Liver (tissue), 9 donors: Measurements from ENCODE around the gene RAPGEF4. TPM values are rescaled to one million over a fixed set of nuclear protein-coding genes. Genes with fewer than 3 reads are reported as not detected.

ENCODE experiments used
- DNase-seq: peaks from one replicate; pipeline ENCODE4 v3.0.0-alpha.2; 2017; ENCODE audit warnings: low spot score
- H3K27ac ChIP-seq, 2 donors: one replicate each; pipeline ENCODE4 v1.7.0; 2013; ENCODE audit warnings: inconsistent platforms in 2 of 2, low read length in 2 of 2, control low read depth in 1 of 2, low read depth in 1 of 2, mild to moderate bottlenecking in 1 of 2
- H3K27me3 ChIP-seq, 4 donors: one replicate each; pipeline versions ENCODE4 v1.6.1 to v1.7.0; 2013; ENCODE audit warnings: low read length in 3 of 4, inconsistent platforms in 1 of 4, mild to moderate bottlenecking in 1 of 4, moderate library complexity in 1 of 4; ENCODE audit not compliant: control insufficient read depth in 4 of 4, insufficient read depth in 4 of 4
- H3K36me3 ChIP-seq, 4 donors: one replicate each; pipeline versions ENCODE4 v1.6.1 to v1.7.0; 2013; ENCODE audit warnings: low read length in 3 of 4, mild to moderate bottlenecking in 3 of 4, low read depth in 1 of 4, moderate library complexity in 1 of 4; ENCODE audit not compliant: control insufficient read depth in 4 of 4, insufficient read depth in 3 of 4
- H3K4me1 ChIP-seq, 4 donors: one replicate each; pipeline versions ENCODE4 v1.6.1 to v1.7.0; 2013; ENCODE audit warnings: low read length in 3 of 4, mild to moderate bottlenecking in 3 of 4, moderate library complexity in 1 of 4; ENCODE audit not compliant: control insufficient read depth in 4 of 4, insufficient read depth in 4 of 4
- H3K4me3 ChIP-seq, 3 donors: one replicate each; pipeline versions ENCODE4 v1.6.1 to v1.7.0; 2013; ENCODE audit warnings: low read length in 3 of 3, control low read depth in 1 of 3, low read depth in 1 of 3, mild to moderate bottlenecking in 1 of 3
- H3K9ac ChIP-seq, 2 donors: one replicate each; pipeline ENCODE4 v1.7.0; 2013; ENCODE audit warnings: low read length in 2 of 2, mild to moderate bottlenecking in 2 of 2, moderate library complexity in 2 of 2, control low read depth in 1 of 2, low read depth in 1 of 2
- H3K9me3 ChIP-seq, 4 donors: one replicate each; pipeline versions ENCODE4 v1.6.1 to v1.7.0; 2013; ENCODE audit warnings: low read length in 3 of 4; ENCODE audit not compliant: control insufficient read depth in 4 of 4
- ATF3 ChIP-seq: IDR thresholded peaks from 2 replicates; pipeline ENCODE4 v1.6.1; 2016; ENCODE audit warnings: antibody characterized with exemption
- CTCF ChIP-seq: fragments of 150-350 bp; IDR thresholded peaks from 2 replicates; pipeline ENCODE4 v1.5.1; 2017; ENCODE audit warnings: improper control_type of control experiment, low read depth, low read length; ENCODE audit not compliant: missing input control
- EGR1 ChIP-seq, 2 donors: IDR thresholded peaks; 2 replicates each; pipeline ENCODE4 v1.6.1; 2016 to 2018; ENCODE audit warnings: antibody characterized with exemption in 2 of 2, low read depth in 2 of 2
- FOXA1 ChIP-seq: IDR thresholded peaks from 2 replicates; pipeline ENCODE4 v1.6.1; 2016; ENCODE audit warnings: antibody characterized with exemption
- FOXA2 ChIP-seq: IDR thresholded peaks from 2 replicates; pipeline ENCODE4 v1.6.1; 2016; ENCODE audit warnings: antibody characterized with exemption
- GABPA ChIP-seq, 2 donors: IDR thresholded peaks in 1 of 2; conservative IDR thresholded peaks in 1 of 2; 2 replicates each; pipeline ENCODE4 v1.6.1; 2016; ENCODE audit warnings: antibody characterized with exemption in 2 of 2, mild to moderate bottlenecking in 1 of 2, moderate library complexity in 1 of 2
- HNF4A ChIP-seq, 2 donors: conservative IDR thresholded peaks; 2 replicates each; pipeline ENCODE4 v1.6.1; 2016; ENCODE audit warnings: antibody characterized with exemption in 2 of 2, mild to moderate bottlenecking in 2 of 2
- HNF4G ChIP-seq: IDR thresholded peaks from 2 replicates; pipeline ENCODE4 v1.6.1; 2016; ENCODE audit warnings: antibody characterized with exemption
- JUND ChIP-seq, 2 donors: IDR thresholded peaks; 2 replicates each; pipeline ENCODE4 v1.6.1; 2016; ENCODE audit warnings: antibody characterized with exemption in 2 of 2
- MAX ChIP-seq: IDR thresholded peaks from 2 replicates; pipeline ENCODE4 v1.6.1; 2016; ENCODE audit warnings: antibody characterized with exemption
- NR2F2 ChIP-seq: IDR thresholded peaks from 2 replicates; pipeline ENCODE4 v1.6.1; 2016; ENCODE audit warnings: antibody characterized with exemption
- RAD21 ChIP-seq, 2 donors: IDR thresholded peaks; 2 replicates each; pipeline ENCODE4 v1.6.1; 2016; ENCODE audit warnings: antibody characterized with exemption in 2 of 2, mild to moderate bottlenecking in 2 of 2
- REST ChIP-seq: IDR thresholded peaks from 2 replicates; pipeline ENCODE4 v1.6.1; 2016; ENCODE audit warnings: antibody characterized with exemption, mild to moderate bottlenecking
- RXRA ChIP-seq, 2 donors: IDR thresholded peaks; 2 replicates each; pipeline ENCODE4 v1.6.1; 2017 to 2018; ENCODE audit warnings: antibody characterized with exemption in 2 of 2, mild to moderate bottlenecking in 1 of 2
- SP1 ChIP-seq: IDR thresholded peaks from 2 replicates; pipeline ENCODE4 v1.6.1; 2018; ENCODE audit warnings: antibody characterized with exemption, mild to moderate bottlenecking
- TAF1 ChIP-seq: conservative IDR thresholded peaks from 2 replicates; pipeline ENCODE4 v1.6.1; 2016; ENCODE audit warnings: antibody characterized with exemption, mild to moderate bottlenecking
- YY1 ChIP-seq: IDR thresholded peaks from 2 replicates; pipeline ENCODE4 v1.6.1; 2016; ENCODE audit warnings: antibody characterized with exemption, mild to moderate bottlenecking
- ZBTB33 ChIP-seq: IDR thresholded peaks from 2 replicates; pipeline ENCODE4 v1.6.1; 2016; ENCODE audit warnings: antibody characterized with exemption
- WGBS: extraction: QIAGEN DNeasy Blood & Tissue Kit; methylation state at CpG from one replicate; pipeline ENCODE4 v1.1.7; 2013; 5-methylcytosine and 5-hydroxymethylcytosine counted together
- polyA plus RNA-seq, 2 donors: library from polyadenylated mRNA; stranded (reverse) in 1 of 2; unstranded in 1 of 2; fragments of 200-250 nt in 1 of 2; fragments of >200 nt in 1 of 2; fragmentation: Nextera tagmentation in 1 of 2; extraction: Ambion mirVana in 1 of 2; gene quantifications; one replicate each; pipeline versions ENCODE4 v1.2.1 to v1.2.3, GENCODE V29; 2013 to 2015
- total RNA-seq, 2 donors: library from RNA; depleted of rRNA; stranded (reverse); fragments of >200 nt; gene quantifications; one replicate each; pipeline ENCODE4 v1.2.3, GENCODE V29; 2014
- donor health status: healthy.
- donor health status: healthy.
- donor health status: healthy.
- donor health status: healthy.
- donor health status: healthy.

RAPGEF4 gene
- total and polyA plus RNA-seq, 4 donors: 1.5 to 18.2 (median 8.3) TPM

GRCh38 chr2:173079141-173079540 is 343.5 kb downstream of the RAPGEF4 start:
- H3K9ac ChIP-seq: no peak overlapping the region
- H3K36me3 ChIP-seq: peaks cover 0 to 3% (median 0%) of the 10 kb centered on the region in 4 donors
- peaks cover 2 to 15% (median 6%) of the 10 kb centered on the region in 4 donors for H3K4me1 ChIP-seq
- no peak for DNase-seq
- no peak overlapping the region for H3K27ac ChIP-seq
- H3K4me3 ChIP-seq: no peak overlapping the region
- no peaks in the 10 kb centered on the region for H3K27me3 ChIP-seq
- H3K9me3 ChIP-seq: no peaks in the 10 kb centered on the region
- no peak for TF ChIP-seq RAD21 (IDR thresholded peaks at IDR 0.05)
- no peak for TF ChIP-seq YY1
- no peak for TF ChIP-seq TAF1
- no peak for TF ChIP-seq SP1
- no peak for TF ChIP-seq HNF4G
- TF ChIP-seq JUND (IDR thresholded peaks at IDR 0.05): no peak
- TF ChIP-seq ZBTB33: no peak
- no peak for TF ChIP-seq GABPA (IDR thresholded peaks at IDR 0.05 in 1 of 2, conservative IDR thresholded peaks at IDR 0.05 in 1 of 2)
- no peak for TF ChIP-seq MAX
- no peak for TF ChIP-seq RXRA (IDR thresholded peaks at IDR 0.05)
- no peak for TF ChIP-seq FOXA1
- WGBS: 90% methylated on average over 3 of the region's 3 CpGs

- WGBS: 94% methylated on average over 6 of the region's 6 CpGs
- H3K9me3 ChIP-seq: no peaks in the 10 kb centered on the region
- TF ChIP-seq RXRA (IDR thresholded peaks at IDR 0.05): no peak
- no peak for TF ChIP-seq RAD21 (IDR thresholded peaks at IDR 0.05)
- no peak for TF ChIP-seq ATF3
- TF ChIP-seq HNF4A (conservative IDR thresholded peaks at IDR 0.05): no peak
- no peak for TF ChIP-seq REST
- TF ChIP-seq ZBTB33: no peak
- no peak for TF ChIP-seq GABPA (IDR thresholded peaks at IDR 0.05 in 1 of 2, conservative IDR thresholded peaks at IDR 0.05 in 1 of 2)
- TF ChIP-seq HNF4G: no peak
- TF ChIP-seq FOXA1: no peak
- TF ChIP-seq NR2F2: no peak
- TF ChIP-seq CTCF: no peak
- no peak for TF ChIP-seq JUND (IDR thresholded peaks at IDR 0.05)
- TF ChIP-seq SP1: no peak
- TF ChIP-seq YY1: no peak
- no peak for TF ChIP-seq MAX
- TF ChIP-seq TAF1: no peak
- TF ChIP-seq FOXA2: no peak
- no peak for TF ChIP-seq EGR1 (IDR thresholded peaks at IDR 0.05; ENCODE audit: low read depth in 2 of 2)
- no peak overlapping the region for H3K27ac ChIP-seq
- no peak overlapping the region for H3K9ac ChIP-seq
- DNase-seq: no peak
- H3K4me1 ChIP-seq: peaks cover 2 to 22% (median 9%) of the 10 kb centered on the region in 4 donors
- peaks cover 0 to 3% (median 0%) of the 10 kb centered on the region in 4 donors for H3K36me3 ChIP-seq
- no peaks in the 10 kb centered on the region for H3K27me3 ChIP-seq
- H3K4me3 ChIP-seq: no peak overlapping the region
These were observed 344.6 kb downstream of the RAPGEF4 start for GRCh38 chr2:173079973-173080860.
